Endothelial cell (in vitro differentiated cells): ENCODE data around the gene FBXO34. TPM values are rescaled to one million over a fixed set of nuclear protein-coding genes. Genes with fewer than 3 reads are reported as not detected.
"Not testable (repeated sequence)": the region's sequence is repeated elsewhere in the genome, so short reads cannot be mapped to it uniquely, and the experiment has no call there.

Source experiments
- DNase-seq: peaks from one replicate; pipeline ENCODE4 v3.0.0; 2021; ENCODE audit warnings: low spot score
- H3K27ac Mint-ChIP-seq: one replicate; pipeline ENCODE4 v1.8.0; 2021; ENCODE audit warnings: mixed read lengths, inconsistent platforms; ENCODE audit not compliant: unreplicated experiment
- H3K27me3 Mint-ChIP-seq: one replicate; pipeline ENCODE4 v1.8.0; 2021; ENCODE audit warnings: mild to moderate bottlenecking, moderate library complexity, mixed read lengths, inconsistent platforms; ENCODE audit not compliant: unreplicated experiment
- H3K36me3 Mint-ChIP-seq: one replicate; pipeline ENCODE4 v1.8.0; 2021; ENCODE audit warnings: mild to moderate bottlenecking, low read depth, mixed read lengths, inconsistent platforms; ENCODE audit not compliant: unreplicated experiment
- H3K4me1 Mint-ChIP-seq: one replicate; pipeline ENCODE4 v1.8.0; 2021; ENCODE audit warnings: mild to moderate bottlenecking, mixed read lengths, inconsistent platforms; ENCODE audit not compliant: unreplicated experiment
- H3K4me3 Mint-ChIP-seq: one replicate; pipeline ENCODE4 v1.8.0; 2021; ENCODE audit warnings: mild to moderate bottlenecking, mixed read lengths, inconsistent platforms; ENCODE audit not compliant: unreplicated experiment
- H3K9me3 Mint-ChIP-seq: one replicate; pipeline ENCODE4 v1.8.0; 2021; ENCODE audit warnings: mixed read lengths, inconsistent platforms; ENCODE audit not compliant: unreplicated experiment
- CTCF ChIP-seq: fragments of 200-600 bp; sonication (generic); IDR thresholded peaks from one replicate; pipeline ENCODE4 v1.5.0; 2021; ENCODE audit warnings: antibody characterized with exemption; ENCODE audit not compliant: unreplicated experiment
- total RNA-seq: library from RNA; stranded (reverse); fragmentation: NEBNext Ultra II Directional; extraction: Animal tissue kit (Norgen Biotek cat#: 25700); gene quantifications from one replicate; pipeline ENCODE4 v1.2.1, GENCODE V29; 2021; ENCODE audit not compliant: unreplicated experiment

The FBXO34 gene
- total RNA-seq, 1 donor from 2014 or later, result 14.2 TPM

GRCh38 chr14:55306938-55307589 lies 35.8 kb downstream of the FBXO34 start:
- Mint-ChIP-seq H3K4me3 (no peak overlapping the region), H3K27me3 (no peaks in the 10 kb centered on the region), H3K36me3 (peaks cover 12% of the 10 kb centered on the region), H3K4me1 (no peaks in the 10 kb centered on the region), H3K27ac (no peak overlapping the region), H3K9me3 (no peaks in the 10 kb centered on the region)
- no peak for TF ChIP-seq CTCF
- DNase-seq, result no peak

GRCh38 chr14:55309154-55309553 lies 37.9 kb downstream of the FBXO34 start:
- Mint-ChIP-seq H3K27me3 (no peaks in the 10 kb centered on the region), H3K4me1 (no peaks in the 10 kb centered on the region), H3K36me3 (peaks cover 25% of the 10 kb centered on the region), H3K27ac (no peak overlapping the region), H3K9me3 (peaks cover 5% of the 10 kb centered on the region), H3K4me3 (no peak overlapping the region)
- no peak for DNase-seq
- no peak for TF ChIP-seq CTCF

DNA sequence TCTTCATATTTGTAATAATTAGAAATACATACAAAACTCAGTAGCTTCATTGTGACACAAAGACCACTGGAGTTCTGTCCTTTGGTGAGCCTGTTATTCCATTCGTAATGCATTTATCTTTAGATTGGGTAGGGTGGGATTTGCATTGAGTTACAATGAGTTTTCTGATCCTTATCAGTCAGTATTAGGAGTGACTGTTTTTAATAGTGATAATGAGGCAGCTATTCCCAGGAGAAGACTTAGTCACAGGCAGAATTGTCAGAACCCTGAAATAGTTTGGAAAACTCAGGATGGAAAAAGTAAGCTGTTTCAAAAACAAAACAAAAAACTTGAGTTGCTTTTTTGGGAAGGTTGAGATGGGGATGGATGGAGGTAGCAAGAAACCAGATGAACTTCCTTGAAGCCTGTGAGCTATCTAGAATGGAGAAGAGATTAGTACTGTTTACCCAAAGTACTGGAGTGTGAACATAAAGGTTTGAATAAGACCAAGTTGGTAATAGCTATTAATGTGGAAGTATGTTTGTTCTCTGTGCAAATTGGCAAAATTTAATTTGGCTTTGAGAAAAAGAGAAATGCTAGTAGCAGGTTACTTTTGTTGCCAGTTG lies 38.6 kb downstream of the FBXO34 start:
- Mint-ChIP-seq H3K36me3 (peaks cover 29% of the 10 kb centered on the region), H3K9me3 (peaks cover 5% of the 10 kb centered on the region), H3K27me3 (no peaks in the 10 kb centered on the region), H3K27ac (no peak overlapping the region), H3K4me3 (no peak overlapping the region), H3K4me1 (no peaks in the 10 kb centered on the region)
- no peak for TF ChIP-seq CTCF
- DNase-seq, result no peak

GRCh38 chr14:55312379-55313030 lies 41.3 kb downstream of the FBXO34 start:
- DNase-seq, H3K27me3 Mint-ChIP-seq, H3K4me1 Mint-ChIP-seq, H3K27ac Mint-ChIP-seq, H3K9me3 Mint-ChIP-seq: not testable (repeated sequence)
- peaks cover 30% of the 10 kb centered on the region for H3K36me3 Mint-ChIP-seq
- H3K4me3 Mint-ChIP-seq, result peak overlapping the region; percentile 17

DNA sequence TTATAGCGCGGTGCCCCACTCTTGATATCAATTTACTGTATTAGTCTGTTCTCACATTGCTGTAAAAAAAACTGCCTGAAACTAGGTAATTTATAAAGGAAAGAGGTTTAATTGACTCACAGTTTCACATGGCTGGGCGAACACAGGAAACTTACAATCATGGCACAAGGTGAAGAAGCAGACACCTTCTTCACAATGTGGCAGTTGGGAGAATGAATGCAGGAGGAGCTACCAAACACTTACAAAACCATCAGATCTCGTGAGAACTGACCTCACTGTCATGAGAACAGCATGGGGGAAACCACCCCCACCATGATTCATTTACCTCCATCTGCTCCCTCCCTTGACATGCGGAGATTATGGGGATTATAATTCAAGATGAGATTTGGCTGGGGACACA lies 42.3 kb downstream of the FBXO34 start:
- no peak for TF ChIP-seq CTCF

More for the DNA sequence above, 42.3 kb downstream of the FBXO34 start:
- peak overlapping the region; percentile 17 for H3K4me3 Mint-ChIP-seq
- H3K36me3 Mint-ChIP-seq, result peaks cover 30% of the 10 kb centered on the region
- peaks cover 5% of the 10 kb centered on the region for H3K9me3 Mint-ChIP-seq
- H3K27me3 Mint-ChIP-seq, result no peaks in the 10 kb centered on the region
- no peak overlapping the region for H3K27ac Mint-ChIP-seq
- no peak for DNase-seq
- H3K4me1 Mint-ChIP-seq, result no peaks in the 10 kb centered on the region
